Superior temporal gyrus (tissue), 1 donor: ENCODE measurements around the gene CAPZA1.
"Not testable (repeated sequence)": the region's sequence is repeated elsewhere in the genome, so short reads cannot be mapped to it uniquely, and the experiment has no call there.

Experiments used
- DNase-seq: peaks from one replicate; pipeline ENCODE4 v3.0.0-alpha.2; 2016; ENCODE audit errors: extremely low spot score

The CAPZA1 gene

GRCh38 chr1:112626887-112627286 is 7.3 kb downstream of the CAPZA1 start:
- no peak for DNase-seq

GRCh38 chr1:112628516-112628915 is 8.9 kb downstream of the CAPZA1 start:
- no peak for DNase-seq

- no peak for DNase-seq
Measured at GRCh38 chr1:112629256-112629655, 9.6 kb downstream of the CAPZA1 start.

GRCh38 chr1:112633628-112634027 is 14.0 kb downstream of the CAPZA1 start:
- no peak for DNase-seq

GRCh38 chr1:112634367-112634766 is 14.7 kb downstream of the CAPZA1 start:
- DNase-seq: no peak

- no peak for DNase-seq
Measured at GRCh38 chr1:112636056-112636455, 16.4 kb downstream of the CAPZA1 start.

- no peak for DNase-seq
Measured at GRCh38 chr1:112636597-112637253, 17.1 kb downstream of the CAPZA1 start.

- DNase-seq: peak; percentile 84
Measured at GRCh38 chr1:112637254-112638109, 17.9 kb downstream of the CAPZA1 start.

- DNase-seq: no peak
Measured at GRCh38 chr1:112638110-112638428, 18.4 kb downstream of the CAPZA1 start.

GRCh38 chr1:112640437-112640836 is 20.8 kb downstream of the CAPZA1 start:
- not testable (repeated sequence) for DNase-seq

- no peak for DNase-seq
Measured at GRCh38 chr1:112643080-112643479, 23.4 kb downstream of the CAPZA1 start.

- DNase-seq: no peak
Measured at GRCh38 chr1:112646225-112646624, 26.6 kb downstream of the CAPZA1 start.

- DNase-seq: no peak
Measured at GRCh38 chr1:112651205-112651604, 31.6 kb downstream of the CAPZA1 start.

- DNase-seq: no peak
Measured at GRCh38 chr1:112665857-112666256, 46.2 kb downstream of the CAPZA1 start.

- DNase-seq: no peak
Measured at GRCh38 chr1:112666946-112667345, 47.3 kb downstream of the CAPZA1 start.

- no peak for DNase-seq
Measured at GRCh38 chr1:112672009-112672408, 52.4 kb downstream of the CAPZA1 start.

GRCh38 chr1:112672842-112673241 is 53.2 kb downstream of the CAPZA1 start:
- DNase-seq: no peak

- DNase-seq: peak; percentile 50
Measured at GRCh38 chr1:112673592-112674439, 54.2 kb downstream of the CAPZA1 start.

GRCh38 chr1:112674440-112674985 is 54.9 kb downstream of the CAPZA1 start, which contains the start of gene MOV10:
Gene MOV10 (plus strand): TSS chr1:112674659. CDS start chr1:112674913, 254 bp downstream.
- DNase-seq: peak; percentile 54

- DNase-seq: no peak
Measured at GRCh38 chr1:112674986-112675727, 55.5 kb downstream of the CAPZA1 start.

GRCh38 chr1:112675728-112676381 is 56.2 kb downstream of the CAPZA1 start:
- DNase-seq: peak; percentile 33
